ENCODE results near the gene KRT71. TPM values are rescaled to one million over a fixed set of nuclear protein-coding genes. Genes with fewer than 3 reads are reported as not detected.
"Not testable (repeated sequence)": the region's sequence is repeated elsewhere in the genome, so short reads cannot be mapped to it uniquely, and the experiment has no call there.

Gene KRT71
- total RNA-seq, 1 experiment from 2014 or later: not detected

- ChIA-PET CTCF (interaction anchor here (1.0 kb wide), 1 partner anchor 117 kb away, joined by 3 read pairs; no protein-coding TSS in a partner anchor), POLR2A (ENCODE audit: unreplicated experiment) (no interaction called here)
- Histone ChIP-seq H3K4me2 (no peak overlapping the region), H3F3A (ENCODE audit: insufficient read depth, low read depth) (no peaks in the 10 kb centered on the region), H3K79me2 (ENCODE audit: low read depth) (no peaks in the 10 kb centered on the region), H3K27me3 (ENCODE audit: insufficient read depth, low read depth) (no peaks in the 10 kb centered on the region), H3K4me1 (replicated peaks; ENCODE audit: insufficient read depth) (no peaks in the 10 kb centered on the region), H3K9me2 (ENCODE audit: insufficient read depth) (no peaks in the 10 kb centered on the region), H4K20me1 (ENCODE audit: insufficient read depth) (no peaks in the 10 kb centered on the region), H3K9me3 (ENCODE audit: insufficient read depth, low read depth) (0 out of 2 replicates have a peak, but pooled peaks cover 10% of the 10 kb centered on the region), H3K4me3 (no peak overlapping the region), H3K36me3 (ENCODE audit: low read depth) (no peaks in the 10 kb centered on the region), H2AFZ (no peak overlapping the region), H3K27ac (no peak overlapping the region)
- intact Hi-C loops (cut with micrococcal nuclease; ENCODE audit: unreplicated experiment): no loop called here
- no peak for DNase-seq
- BruUV-seq (replicated peaks): no TSS peak
- no peak for TF ChIP-seq EZH2 (IDR thresholded peaks at IDR 0.05; ENCODE audit: low read depth)
- no peak for TF ChIP-seq CTCF (conservative IDR thresholded peaks at IDR 0.05)
These were observed 50.1 kb downstream of the KRT71 start for GRCh38 chr12:52502877-52503276.

GRCh38 chr12:52501490-52501889 lies 51.5 kb downstream of the KRT71 start:
- POLR2A ChIA-PET (ENCODE audit: unreplicated experiment): interaction anchor here (0.7 kb wide), 1 partner anchor 21 kb away, joined by 8 read pairs; no protein-coding TSS in a partner anchor
- intact Hi-C loops (cut with micrococcal nuclease; ENCODE audit: unreplicated experiment): no loop called here
- Histone ChIP-seq H4K20me1 (ENCODE audit: insufficient read depth) (no peaks in the 10 kb centered on the region), H3K36me3 (ENCODE audit: low read depth) (no peaks in the 10 kb centered on the region), H3K4me1 (replicated peaks; ENCODE audit: insufficient read depth) (peaks cover 8% of the 10 kb centered on the region; the same call in 1 of the 2 replicates), H3K4me3 (no peak overlapping the region), H3K9me2 (ENCODE audit: insufficient read depth) (no peaks in the 10 kb centered on the region), H3K27me3 (ENCODE audit: insufficient read depth, low read depth) (no peaks in the 10 kb centered on the region), H3K9me3 (ENCODE audit: insufficient read depth, low read depth) (0 out of 2 replicates have a peak, but pooled peaks cover 10% of the 10 kb centered on the region), H3K27ac (no peak overlapping the region), H2AFZ (no peak overlapping the region), H3K79me2 (ENCODE audit: low read depth) (no peaks in the 10 kb centered on the region), H3F3A (ENCODE audit: insufficient read depth, low read depth) (peaks cover 4% of the 10 kb centered on the region; the same call in 1 of the 2 replicates), H3K4me2 (no peak overlapping the region)
- no peak for DNase-seq
- no TSS peak for BruUV-seq (replicated peaks)
- CTCF ChIA-PET: interaction anchor here (0.6 kb wide), 1 partner anchor 12 kb away, joined by 4 read pairs; no protein-coding TSS in a partner anchor
- TF ChIP-seq CTCF (conservative IDR thresholded peaks at IDR 0.05): no peak
- TF ChIP-seq EZH2 (IDR thresholded peaks at IDR 0.05; ENCODE audit: low read depth): no peak

GRCh38 chr12:52500574-52500973 lies 52.4 kb downstream of the KRT71 start:
- H3K36me3 ChIP-seq (ENCODE audit: low read depth); BruUV-seq (replicated peaks); H3K79me2 ChIP-seq (ENCODE audit: low read depth); DNase-seq; intact Hi-C loops (cut with micrococcal nuclease; ENCODE audit: unreplicated experiment); CTCF ChIA-PET; H3K27ac ChIP-seq; H2AFZ ChIP-seq; H3K27me3 ChIP-seq (ENCODE audit: insufficient read depth, low read depth); H3K4me3 ChIP-seq; H3K9me3 ChIP-seq (ENCODE audit: insufficient read depth, low read depth); H4K20me1 ChIP-seq (ENCODE audit: insufficient read depth); H3K4me2 ChIP-seq; H3K9me2 ChIP-seq (ENCODE audit: insufficient read depth); POLR2A ChIA-PET (ENCODE audit: unreplicated experiment): not testable (repeated sequence)
- H3K4me1 ChIP-seq (replicated peaks; ENCODE audit: insufficient read depth): peaks cover 17% of the 10 kb centered on the region
- peaks cover 12% of the 10 kb centered on the region; the same call in 1 of the 2 replicates for H3F3A ChIP-seq (ENCODE audit: insufficient read depth, low read depth)
